B cell (primary cell): ENCODE results near the gene REG3A. TPM values are rescaled to one million over a fixed set of nuclear protein-coding genes. Genes with fewer than 3 reads are reported as not detected.

ENCODE experiments used
- ATAC-seq: fragments of 200-7000 bp; cut with Tn5 transposase; one replicate; pipeline ENCODE4 v1.10.0; 2021; ENCODE audit warnings: low read depth, mild to moderate bottlenecking, moderate number of reproducible peaks, moderate library complexity
- CTCF ChIA-PET: fragments of 350-600 bp; sonication (Branson Sonifier 250); formaldehyde crosslinking; loops from one replicate; lab custom pipeline; 2021; ENCODE audit warnings: antibody characterized with exemption, inconsistent platforms; lab: Charles Lee
- POLR2A ChIA-PET: fragments of 350-600 bp; sonication (Branson Sonifier 250); formaldehyde crosslinking; loops from one replicate; lab custom pipeline; 2021; ENCODE audit warnings: antibody characterized with exemption; lab: Charles Lee
- DNase-seq: peaks from one replicate; pipeline ENCODE4 v3.0.0; 2013
- H2AFZ ChIP-seq: 2 replicates; pipeline ENCODE4 v1.6.1; 2012; ENCODE audit warnings: mild to moderate bottlenecking, low read depth, low read length; ENCODE audit not compliant: insufficient read depth, poor library complexity, severe bottlenecking
- H3K27ac ChIP-seq, 2 donors: 1 replicate in 1 of 2; 2 replicates in 1 of 2; pipeline ENCODE4 v1.5.1; 2012 to 2013; ENCODE audit warnings: low read length in 2 of 2, mild to moderate bottlenecking in 2 of 2, moderate library complexity in 1 of 2
- H3K27me3 ChIP-seq, 4 experiments: fragments of 200-600 bp in 1 of 4; sonication (generic) in 1 of 4; replicated peaks in 1 of 4; 1 replicate in 2 of 4; 2 replicates in 2 of 4; pipeline versions ENCODE4 v1.6.1 to v1.7.0; 2013 to 2016; ENCODE audit warnings: low read length in 3 of 4, mild to moderate bottlenecking in 2 of 4, mixed read lengths in 1 of 4, moderate library complexity in 1 of 4; ENCODE audit not compliant: insufficient read depth in 4 of 4, control insufficient read depth in 3 of 4; ENCODE audit errors: control extremely low read depth in 1 of 4
- H3K36me3 ChIP-seq, 2 experiments: replicated peaks in 1 of 2; 1 replicate in 1 of 2; 2 replicates in 1 of 2; pipeline versions ENCODE4 v1.6.1 to v1.7.1; 2013; ENCODE audit warnings: low read length in 1 of 2; ENCODE audit not compliant: insufficient read depth in 2 of 2, control insufficient read depth in 1 of 2; ENCODE audit errors: control extremely low read depth in 1 of 2, extremely low read depth in 1 of 2
- H3K4me1 ChIP-seq, 2 donors: fragments of 200-600 bp in 1 of 2; sonication (generic) in 1 of 2; 1 replicate in 1 of 2; 2 replicates in 1 of 2; pipeline versions ENCODE4 v1.5.1 to v1.6.1; 2013 to 2017; ENCODE audit warnings: low read length in 2 of 2; ENCODE audit not compliant: control insufficient read depth in 2 of 2, insufficient read depth in 2 of 2
- H3K4me2 ChIP-seq: replicated peaks from 2 replicates; pipeline ENCODE3; 2012; ENCODE audit warnings: mild to moderate bottlenecking, low read depth, low read length; ENCODE audit not compliant: poor library complexity, severe bottlenecking
- H3K4me3 ChIP-seq, 5 experiments: fragments of 200-600 bp in 1 of 5; sonication (generic) in 1 of 5; 1 replicate in 3 of 5; 2 replicates in 2 of 5; pipeline versions ENCODE4 v1.5.1 to v1.7.0; 2011 to 2016; ENCODE audit warnings: low read length in 4 of 5, mild to moderate bottlenecking in 4 of 5, low read depth in 2 of 5, control low read depth in 1 of 5, moderate library complexity in 1 of 5; ENCODE audit not compliant: insufficient read depth in 1 of 5; ENCODE audit errors: control extremely low read depth in 1 of 5, extremely low read depth in 1 of 5
- H3K79me2 ChIP-seq: fragments of 200-600 bp; sonication (generic); one replicate; pipeline ENCODE4 v1.6.0; 2016; ENCODE audit warnings: low read length; ENCODE audit not compliant: control insufficient read depth, insufficient read depth
- H3K9ac ChIP-seq: fragments of 200-600 bp; sonication (generic); 2 replicates; pipeline ENCODE4 v1.6.1; 2017; ENCODE audit warnings: mild to moderate bottlenecking, low read length, moderate library complexity
- H3K9me3 ChIP-seq, 3 donors: one replicate each; pipeline versions ENCODE4 v1.6.1 to v1.7.1; 2013; ENCODE audit warnings: low read length in 2 of 3; ENCODE audit not compliant: control insufficient read depth in 2 of 3, insufficient read depth in 1 of 3; ENCODE audit errors: control extremely low read depth in 1 of 3
- H4K20me1 ChIP-seq: 2 replicates; pipeline ENCODE4 v1.6.0; 2012; ENCODE audit warnings: mild to moderate bottlenecking, low read length; ENCODE audit not compliant: insufficient read depth, control insufficient read depth, poor library complexity, severe bottlenecking
- H3K27ac Mint-ChIP-seq: one replicate; pipeline ENCODE4 v1.8.0; 2021; ENCODE audit warnings: mixed read lengths
- H3K27me3 Mint-ChIP-seq: one replicate; pipeline ENCODE4 v1.8.0; 2021; ENCODE audit warnings: mixed read lengths
- H3K4me1 Mint-ChIP-seq: one replicate; pipeline ENCODE4 v1.8.0; 2021; ENCODE audit warnings: mixed read lengths
- H3K4me3 Mint-ChIP-seq: one replicate; pipeline ENCODE4 v1.8.0; 2021; ENCODE audit warnings: mixed read lengths
- H3K9me3 Mint-ChIP-seq: one replicate; pipeline ENCODE4 v1.8.0; 2022; ENCODE audit warnings: mixed read lengths; ENCODE audit not compliant: insufficient read depth
- CTCF ChIP-seq: fragments of 200-600 bp; IDR thresholded peaks from one replicate; pipeline ENCODE4 v1.8.0; 2022; ENCODE audit warnings: antibody characterized with exemption, mild to moderate bottlenecking
- EZH2 ChIP-seq: IDR thresholded peaks from 2 replicates; pipeline ENCODE4 v1.6.1; 2012; ENCODE audit warnings: borderline replicate concordance, low read depth, mild to moderate bottlenecking, moderate library complexity, low read length; ENCODE audit not compliant: insufficient read depth, poor library complexity, severe bottlenecking
- WGBS: methylation state at CpG from one replicate; pipeline ENCODE4 v1.1.5; 2013; ENCODE audit warnings: missing lambda C conversion rate; ENCODE audit not compliant: insufficient coverage; 5-methylcytosine and 5-hydroxymethylcytosine counted together
- intact Hi-C: fragments of 100-400 bp; cut with micrococcal nuclease; formaldehyde crosslinking; loops from one replicate; pipeline ENCODE4 v1.10.0; 2022
- polyA plus RNA-seq: library from polyadenylated mRNA; depleted of rRNA; stranded (reverse); fragments of >200 nt; gene quantifications from 2 replicates; pipeline ENCODE4 v1.2.3, GENCODE V29; 2012
- total RNA-seq, 2 donors: library from RNA; stranded (reverse); fragments of 120-200 nt in 1 of 2; gene quantifications; 1 replicate in 1 of 2; 2 replicates in 1 of 2; pipeline versions ENCODE4 v1.2.3 to v1.2.4, GENCODE V29; 2013 to 2022

Gene REG3A
- total and polyA plus RNA-seq, 2 donors (not counting 1 experiment from before 2014, with no cell fraction given): not detected

- TF ChIP-seq CTCF (no peak), EZH2 (no peak)
- H3K4me1 Mint-ChIP-seq: no peaks in the 10 kb centered on the region
- peaks cover 0 to 9% (median 0%) of the 10 kb centered on the region in 4 experiments for H3K27me3 ChIP-seq
- no peak for DNase-seq
- CTCF ChIA-PET: no interaction called here
- POLR2A ChIA-PET: no interaction called here
- no peaks in the 10 kb centered on the region for H3K79me2 ChIP-seq
- intact Hi-C loops: no loop called here
- no peak overlapping the region for H3K4me2 ChIP-seq
- H3K27ac ChIP-seq: no peak overlapping the region
- WGBS: 86% methylated on average over 1 of the region's 2 CpGs
- H3K4me1 ChIP-seq: no peaks in the 10 kb centered on the region
- peaks cover 0 to 7% (median 0%) of the 10 kb centered on the region in 3 donors for H3K9me3 ChIP-seq
- H3K27me3 Mint-ChIP-seq: no peaks in the 10 kb centered on the region
- H4K20me1 ChIP-seq: no peaks in the 10 kb centered on the region
- no peak overlapping the region for H2AFZ ChIP-seq
- ATAC-seq: no peak
- no peak overlapping the region for H3K4me3 Mint-ChIP-seq
- no peak overlapping the region for H3K27ac Mint-ChIP-seq
- no peak overlapping the region for H3K4me3 ChIP-seq
- H3K36me3 ChIP-seq: no peaks in the 10 kb centered on the region
- no peak overlapping the region for H3K9ac ChIP-seq
- H3K9me3 Mint-ChIP-seq: no peaks in the 10 kb centered on the region
Measured at GRCh38 chr2:79159030-79159429, 523 bp downstream of the REG3A start.

GRCh38 chr2:79155826-79156476, 3.6 kb downstream of the REG3A start:
- POLR2A ChIA-PET: no interaction called here

More at GRCh38 chr2:79155826-79156476, 3.6 kb downstream of the REG3A start:
- DNase-seq: no peak
- no peaks in the 10 kb centered on the region for H3K4me1 Mint-ChIP-seq
- H3K27ac ChIP-seq: no peak overlapping the region
- TF ChIP-seq CTCF: no peak
- TF ChIP-seq EZH2: no peak
- H3K9me3 ChIP-seq: peaks cover 0 to 7% (median 0%) of the 10 kb centered on the region in 3 donors
- H2AFZ ChIP-seq: no peak overlapping the region
- no peak overlapping the region for H3K4me3 ChIP-seq
- no peak overlapping the region for H3K4me2 ChIP-seq
- no peaks in the 10 kb centered on the region for H4K20me1 ChIP-seq
- no peaks in the 10 kb centered on the region for H3K4me1 ChIP-seq
- H3K9ac ChIP-seq: no peak overlapping the region
- H3K27ac Mint-ChIP-seq: no peak overlapping the region
- ATAC-seq: no peak
- no peaks in the 10 kb centered on the region for H3K36me3 ChIP-seq
- intact Hi-C loops: no loop called here
- H3K79me2 ChIP-seq: no peaks in the 10 kb centered on the region
- 84% methylated on average over 2 of the region's 2 CpGs for WGBS
- H3K4me3 Mint-ChIP-seq: no peak overlapping the region
- CTCF ChIA-PET: no interaction called here
- H3K27me3 Mint-ChIP-seq: no peaks in the 10 kb centered on the region
- no peaks in the 10 kb centered on the region for H3K9me3 Mint-ChIP-seq
- peaks cover 0 to 9% (median 0%) of the 10 kb centered on the region in 4 experiments for H3K27me3 ChIP-seq
